ENCODE data around the gene IGF2BP3.

The IGF2BP3 gene

DNA sequence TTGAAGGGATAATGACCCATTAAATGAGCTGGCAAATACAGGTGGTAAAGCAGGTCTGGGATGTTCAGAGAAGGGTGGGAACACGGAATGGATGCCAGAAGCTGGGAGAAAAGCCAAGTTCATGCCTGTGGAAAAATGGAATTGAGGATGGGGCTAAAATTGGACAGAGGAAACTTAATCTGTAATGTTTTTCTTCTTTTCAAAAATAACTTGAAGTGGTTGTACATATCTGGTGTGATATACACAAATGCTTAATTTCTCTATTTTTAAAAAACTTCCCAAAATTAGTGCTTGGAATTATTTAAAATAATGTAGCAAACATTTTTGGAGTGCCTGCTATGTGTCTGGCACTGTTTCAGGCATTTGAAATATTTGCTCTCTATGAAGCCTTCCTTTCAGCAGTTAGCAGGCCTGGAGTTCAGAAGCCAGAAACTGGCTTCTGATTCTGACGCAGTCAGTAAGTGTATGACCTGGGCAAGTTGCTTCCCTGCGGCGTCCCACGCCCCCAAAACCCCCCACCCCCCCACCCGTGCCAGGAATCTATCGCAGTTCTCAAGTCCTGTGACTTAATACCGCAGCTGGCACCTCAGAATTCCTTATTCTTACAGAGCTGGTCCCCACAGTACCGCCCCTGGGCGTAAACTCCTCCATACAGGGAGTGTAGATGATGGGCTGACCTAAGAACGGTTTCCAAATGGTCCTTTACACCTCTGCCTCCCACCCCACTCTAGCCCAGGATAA, 172.0 kb downstream of the IGF2BP3 start:
- no peak for DNase-seq (ENCODE audit: low spot score)

- no peak for DNase-seq (ENCODE audit: low spot score)
Measured at GRCh38 chr7:23295401-23295697, 174.9 kb downstream of the IGF2BP3 start.

- no peak for DNase-seq (ENCODE audit: low spot score)
Measured at GRCh38 chr7:23294549-23295400, 175.5 kb downstream of the IGF2BP3 start.

- DNase-seq (ENCODE audit: low spot score), result no peak
Measured at GRCh38 chr7:23293500-23294073, 176.7 kb downstream of the IGF2BP3 start.

- no peak for DNase-seq (ENCODE audit: low spot score)
Measured at GRCh38 chr7:23292623-23293022, 177.7 kb downstream of the IGF2BP3 start.

- DNase-seq (ENCODE audit: low spot score), result no peak
Measured at GRCh38 chr7:23291957-23292560, 178.2 kb downstream of the IGF2BP3 start.

DNA sequence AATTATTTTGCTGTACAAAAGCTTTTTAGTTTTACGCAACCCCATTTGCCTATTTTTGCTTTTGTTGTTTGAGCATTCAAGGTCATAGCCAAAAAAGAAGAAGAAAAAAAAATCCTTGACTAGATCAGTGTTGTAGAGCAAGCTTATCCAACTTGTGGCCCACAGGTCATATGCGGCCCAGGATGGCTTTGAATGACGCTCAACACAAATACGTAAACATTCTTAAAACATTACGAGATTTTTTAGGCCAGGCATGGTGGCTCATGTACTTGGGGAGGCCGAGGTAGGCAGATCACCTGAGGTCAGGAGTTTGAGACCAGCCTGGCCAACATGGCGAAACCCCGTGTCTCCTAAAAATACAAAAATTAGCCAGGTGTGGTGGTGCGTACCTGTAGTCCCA, 179.3 kb downstream of the IGF2BP3 start:
- no peak for DNase-seq (ENCODE audit: low spot score)

DNA sequence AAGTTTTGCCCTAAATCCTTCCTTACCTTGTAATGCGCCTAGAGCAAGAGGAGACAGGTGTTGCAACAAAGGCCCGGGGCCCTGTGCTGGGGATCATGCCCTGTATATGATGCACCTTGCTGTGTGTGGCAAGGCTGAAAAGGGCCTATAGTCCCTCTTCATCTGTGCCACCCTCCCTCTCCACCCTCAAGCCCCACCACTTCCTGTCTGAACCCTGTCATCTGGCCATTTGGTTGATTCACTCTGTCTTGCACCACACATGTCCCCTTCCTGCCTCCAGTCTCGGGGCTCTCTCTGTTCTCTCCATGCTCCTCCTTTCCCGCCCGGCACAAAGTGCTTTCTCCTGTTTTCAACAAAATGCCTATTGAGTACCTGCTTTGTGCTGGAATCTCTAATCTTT, 182.7 kb downstream of the IGF2BP3 start:
- DNase-seq (ENCODE audit: low spot score), result no peak

DNA sequence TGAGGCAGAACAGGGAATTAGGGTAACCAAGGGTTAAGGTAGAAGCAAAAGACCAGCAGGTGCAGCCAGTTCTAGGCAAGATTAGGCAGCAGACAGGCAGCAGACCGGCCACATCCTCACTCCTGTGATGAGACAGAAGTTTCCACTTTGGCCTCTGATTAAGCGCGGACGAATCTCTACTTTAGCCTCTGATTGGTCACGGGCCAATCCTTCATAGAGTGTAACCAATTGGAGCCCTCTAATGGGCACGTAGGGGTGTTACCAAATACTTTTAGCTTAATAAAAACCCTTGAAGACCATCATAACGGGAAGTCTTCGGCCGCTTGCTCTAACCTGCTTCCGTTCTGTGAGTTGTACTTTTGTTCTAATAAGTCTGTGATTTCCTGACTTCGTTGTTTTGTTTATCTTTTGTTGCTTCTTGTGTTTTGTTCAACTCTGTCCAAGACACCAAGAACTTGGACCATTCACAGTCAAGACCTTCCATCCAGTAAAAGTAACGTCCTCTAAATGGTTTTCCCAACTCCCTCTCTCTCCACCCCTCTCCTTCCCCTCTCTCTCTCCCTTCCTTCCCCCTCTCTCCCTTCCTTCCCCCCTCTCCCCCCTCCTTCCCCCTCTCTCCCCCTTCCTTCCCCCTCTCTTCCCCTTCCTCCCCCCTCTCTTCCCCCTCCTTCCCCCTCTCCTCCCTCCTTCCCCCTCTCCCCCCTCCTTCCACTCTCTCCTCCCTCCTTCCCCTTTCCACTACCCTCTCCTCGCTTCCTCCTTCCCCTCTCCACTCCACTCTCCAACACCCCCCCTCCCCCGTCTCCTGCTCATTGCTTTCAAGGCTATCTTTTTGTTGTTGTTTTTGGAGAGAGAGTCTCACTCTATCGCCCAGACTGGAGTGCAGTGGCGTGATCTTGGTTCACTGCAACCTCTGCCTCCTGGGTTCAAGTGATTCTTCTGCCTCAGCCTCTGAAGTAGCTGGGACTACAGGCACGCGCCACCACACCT, 184.3 kb downstream of the IGF2BP3 start:
- peak; percentile 18 for DNase-seq (ENCODE audit: low spot score)

DNA sequence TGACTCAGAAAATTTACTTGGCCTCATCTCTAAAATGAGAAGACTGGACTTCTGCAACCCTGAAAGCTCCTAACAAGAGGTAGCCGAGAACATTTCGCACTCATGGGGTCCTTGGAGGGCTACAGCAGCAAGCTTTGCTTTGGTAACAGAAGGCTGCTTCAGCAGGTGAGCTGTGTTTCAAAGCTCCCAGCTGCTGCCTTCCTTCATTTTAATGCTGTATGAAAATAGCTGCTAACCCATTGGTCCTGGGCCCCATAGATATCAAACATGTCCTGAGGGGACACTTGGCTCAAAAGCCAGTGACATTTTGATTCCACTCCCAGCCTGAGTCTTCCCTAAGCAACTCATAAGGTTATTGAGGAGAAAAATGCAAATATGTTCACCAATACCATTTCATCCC, 185.4 kb downstream of the IGF2BP3 start:
- no peak for DNase-seq (ENCODE audit: low spot score)

GRCh38 chr7:23283086-23283485, 187.2 kb downstream of the IGF2BP3 start:
- DNase-seq (ENCODE audit: low spot score), result no peak

- no peak for DNase-seq (ENCODE audit: low spot score)
Measured at GRCh38 chr7:23279819-23280525, 190.3 kb downstream of the IGF2BP3 start.

GRCh38 chr7:23277359-23277989, 192.8 kb downstream of the IGF2BP3 start:
- peak; percentile 66 for DNase-seq (ENCODE audit: low spot score)

DNA sequence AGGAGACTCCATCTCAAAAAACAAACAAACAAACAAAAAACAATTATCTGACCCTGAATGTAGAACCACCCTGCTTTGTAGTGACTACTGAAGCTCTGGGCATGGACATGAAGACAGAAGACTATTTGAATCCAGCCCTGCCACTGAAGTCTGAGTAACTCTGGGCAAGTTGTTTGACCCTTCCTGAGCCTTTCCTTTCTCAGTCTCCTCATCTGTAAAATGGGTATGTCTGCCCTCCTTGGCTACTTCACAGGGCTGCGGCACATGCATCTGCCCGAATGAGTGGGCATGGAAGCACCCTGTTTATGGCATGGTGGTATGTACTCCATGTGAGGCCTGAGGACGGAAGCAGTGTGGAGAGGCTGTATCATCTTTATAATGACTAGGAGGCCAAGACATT, 193.3 kb downstream of the IGF2BP3 start:
- no peak for DNase-seq (ENCODE audit: low spot score)

DNA sequence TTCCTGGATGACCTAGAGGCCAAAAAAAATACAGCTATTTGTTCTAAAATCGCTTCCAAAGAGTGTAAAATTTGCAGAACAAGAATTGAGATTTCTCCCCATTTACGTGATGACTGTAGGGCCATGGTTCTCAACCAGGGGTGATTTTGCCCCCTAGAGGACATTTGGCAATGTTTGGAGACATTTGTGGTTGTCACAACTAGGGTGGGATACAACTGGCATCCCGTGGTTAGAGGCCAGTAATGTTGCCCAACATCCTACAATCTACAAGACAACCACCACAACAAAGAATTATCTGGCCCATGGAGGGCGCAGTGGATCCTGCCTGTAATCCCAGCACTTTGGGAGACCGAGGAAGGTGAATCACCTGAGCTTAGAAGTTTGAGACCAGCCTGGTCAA, 193.9 kb downstream of the IGF2BP3 start:
- DNase-seq (ENCODE audit: low spot score), result no peak

GRCh38 chr7:23275912-23276311, 194.4 kb downstream of the IGF2BP3 start:
- DNase-seq (ENCODE audit: low spot score), result no peak

DNA sequence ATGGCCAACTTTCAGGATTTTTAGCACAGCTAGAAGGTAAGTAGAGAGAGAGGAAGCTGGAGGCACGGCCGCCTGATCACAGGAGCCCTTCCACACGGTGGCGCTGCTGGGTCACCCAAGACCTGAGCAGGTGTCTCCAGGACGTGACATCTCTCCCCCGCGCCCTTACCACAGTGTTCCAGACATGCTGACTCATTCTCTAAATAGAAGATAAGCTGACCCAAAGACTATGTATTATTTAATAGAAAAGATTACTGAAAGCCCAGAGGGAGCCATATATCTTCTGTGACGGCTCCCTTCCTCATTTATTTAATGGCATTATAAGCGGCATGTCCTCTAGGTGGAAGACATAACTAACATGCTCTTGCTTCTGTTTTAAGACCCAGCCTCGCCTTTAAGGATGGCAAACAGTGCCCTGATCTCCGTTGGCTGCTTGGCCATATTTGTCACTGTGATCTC, 197.1 kb downstream of the IGF2BP3 start:
- DNase-seq (ENCODE audit: low spot score), result peak; percentile 86

DNA sequence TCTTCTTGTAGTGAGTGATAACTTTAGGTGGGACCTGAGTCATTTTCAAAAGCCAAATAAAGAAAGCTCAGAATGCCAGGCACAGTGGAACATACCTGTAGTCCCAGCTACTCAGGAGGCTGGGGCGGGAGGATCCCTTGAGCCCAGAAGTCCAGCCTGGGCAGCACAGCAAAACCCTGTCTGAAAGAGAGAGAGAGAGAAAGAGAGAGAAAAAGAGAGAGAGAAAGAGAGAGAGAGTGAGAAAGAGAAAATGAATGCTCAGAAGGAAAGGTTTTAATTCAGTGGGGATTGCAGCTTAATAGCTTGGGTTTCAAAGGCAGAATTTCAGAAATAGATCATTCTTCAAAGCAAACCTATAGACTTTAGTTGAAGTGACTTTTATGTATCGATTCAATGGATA, 198.0 kb downstream of the IGF2BP3 start:
- DNase-seq (ENCODE audit: low spot score), result no peak

- no peak for DNase-seq (ENCODE audit: low spot score)
Measured at GRCh38 chr7:23268746-23269145, 201.5 kb downstream of the IGF2BP3 start.

DNA sequence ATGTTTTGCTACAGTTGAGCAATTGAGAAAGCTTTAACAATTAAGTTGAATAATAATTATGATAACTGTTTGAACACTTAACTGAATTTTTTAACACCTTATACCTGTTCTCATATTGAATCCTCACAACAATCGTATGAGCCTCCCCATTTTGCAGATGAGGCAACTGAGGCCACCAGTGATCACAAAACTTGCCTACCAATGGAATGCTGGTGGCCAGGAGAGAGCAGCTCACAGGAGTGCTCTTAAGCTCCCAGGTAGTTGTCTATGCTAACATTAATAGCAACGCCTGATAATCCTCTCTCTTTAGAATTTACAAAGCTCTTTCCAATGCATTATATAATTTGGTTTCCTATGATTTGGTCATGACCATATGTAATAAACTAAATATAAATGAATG, 202.1 kb downstream of the IGF2BP3 start:
- no peak for DNase-seq (ENCODE audit: low spot score)
